ENCODE data around the gene RNF150.
A peak's percentile ranks its signal among the peaks of the same experiment; 100 is the strongest.

Gene RNF150

GRCh38 chr4:141047228-141047884 is 85.9 kb downstream of the RNF150 start:
- peak; percentile 77 for DNase-seq (ENCODE audit: low read depth)
- no peak for TF ChIP-seq CTCF (conservative IDR thresholded peaks at IDR 0.05; ENCODE audit: control insufficient read depth, insufficient read depth, low read depth, low read length)
- H3K4me3 ChIP-seq (ENCODE audit: control insufficient read depth, low read depth, low read length) = no peak overlapping the region

- TF ChIP-seq CTCF (conservative IDR thresholded peaks at IDR 0.05; ENCODE audit: control insufficient read depth, insufficient read depth, low read depth, low read length) = no peak
- no peak overlapping the region for H3K4me3 ChIP-seq (ENCODE audit: control insufficient read depth, low read depth, low read length)
- DNase-seq (ENCODE audit: low read depth) = peak; percentile 97
Measured at GRCh38 chr4:141046255-141046654, 87.0 kb downstream of the RNF150 start.

- TF ChIP-seq CTCF (conservative IDR thresholded peaks at IDR 0.05; ENCODE audit: control insufficient read depth, insufficient read depth, low read depth, low read length) = no peak
- DNase-seq (ENCODE audit: low read depth) = no peak
- no peak overlapping the region for H3K4me3 ChIP-seq (ENCODE audit: control insufficient read depth, low read depth, low read length)
Measured at GRCh38 chr4:141045848-141046247, 87.4 kb downstream of the RNF150 start.

GRCh38 chr4:141041021-141041476 is 92.2 kb downstream of the RNF150 start:
- no peak for DNase-seq (ENCODE audit: low read depth)
- H3K4me3 ChIP-seq (ENCODE audit: control insufficient read depth, low read depth, low read length) = no peak overlapping the region
- no peak for TF ChIP-seq CTCF (conservative IDR thresholded peaks at IDR 0.05; ENCODE audit: control insufficient read depth, insufficient read depth, low read depth, low read length)

- no peak overlapping the region for H3K4me3 ChIP-seq (ENCODE audit: control insufficient read depth, low read depth, low read length)
- no peak for TF ChIP-seq CTCF (conservative IDR thresholded peaks at IDR 0.05; ENCODE audit: control insufficient read depth, insufficient read depth, low read depth, low read length)
- no peak for DNase-seq (ENCODE audit: low read depth)
Measured at GRCh38 chr4:141039156-141039555, 94.1 kb downstream of the RNF150 start.

GRCh38 chr4:141038428-141038827 is 94.8 kb downstream of the RNF150 start:
- no peak overlapping the region for H3K4me3 ChIP-seq (ENCODE audit: control insufficient read depth, low read depth, low read length)
- no peak for TF ChIP-seq CTCF (conservative IDR thresholded peaks at IDR 0.05; ENCODE audit: control insufficient read depth, insufficient read depth, low read depth, low read length)
- DNase-seq (ENCODE audit: low read depth) = no peak
